ENCODE results near the gene FAM83B. TPM values are rescaled to one million over a fixed set of nuclear protein-coding genes. Genes with fewer than 3 reads are reported as not detected.

Gene FAM83B
- total RNA-seq, 1 donor from 2014 or later: 11.3 TPM

- Mint-ChIP-seq H3K9me3 (no peaks in the 10 kb centered on the region), H3K4me3 (no peak overlapping the region), H3K36me3 (no peaks in the 10 kb centered on the region), H3K4me1 (ENCODE audit: unreplicated experiment) (peaks cover 13% of the 10 kb centered on the region), H3K27ac (peak overlapping the region; percentile 10), H3K27me3 (no peaks in the 10 kb centered on the region)
- DNase-seq (ENCODE audit: extremely low spot score, unreplicated experiment): no peak
- TF ChIP-seq CTCF (conservative IDR thresholded peaks at IDR 0.05): no peak
These were observed 63.9 kb downstream of the FAM83B start for GRCh38 chr6:54910431-54910884.

- no peak for DNase-seq (ENCODE audit: extremely low spot score, unreplicated experiment)
- Mint-ChIP-seq H3K4me3 (peak overlapping the region; percentile 30), H3K4me1 (ENCODE audit: unreplicated experiment) (peaks cover 13% of the 10 kb centered on the region), H3K27me3 (no peaks in the 10 kb centered on the region), H3K36me3 (no peaks in the 10 kb centered on the region), H3K27ac (peak overlapping the region; percentile 10), H3K9me3 (no peaks in the 10 kb centered on the region)
- no peak for TF ChIP-seq CTCF (conservative IDR thresholded peaks at IDR 0.05)
These were observed 64.3 kb downstream of the FAM83B start for GRCh38 chr6:54910921-54911320.

- Mint-ChIP-seq H3K4me1 (ENCODE audit: unreplicated experiment) (peaks cover 13% of the 10 kb centered on the region), H3K36me3 (no peaks in the 10 kb centered on the region)
These were observed 66.6 kb downstream of the FAM83B start for GRCh38 chr6:54913211-54913610.

GRCh38 chr6:54916858-54917257 lies 70.3 kb downstream of the FAM83B start:
- H3K27ac Mint-ChIP-seq: no peak overlapping the region
- no peaks in the 10 kb centered on the region for H3K36me3 Mint-ChIP-seq
- DNase-seq (ENCODE audit: extremely low spot score, unreplicated experiment): no peak
- TF ChIP-seq CTCF (conservative IDR thresholded peaks at IDR 0.05): no peak
- no peak overlapping the region for H3K4me3 Mint-ChIP-seq
- no peaks in the 10 kb centered on the region for H3K4me1 Mint-ChIP-seq (ENCODE audit: unreplicated experiment)
- no peaks in the 10 kb centered on the region for H3K27me3 Mint-ChIP-seq
- no peaks in the 10 kb centered on the region for H3K9me3 Mint-ChIP-seq

More at GRCh38 chr6:54913211-54913610, 66.6 kb downstream of the FAM83B start:
- H3K4me3 Mint-ChIP-seq: no peak overlapping the region
- no peaks in the 10 kb centered on the region for H3K27me3 Mint-ChIP-seq
- no peak for TF ChIP-seq CTCF (conservative IDR thresholded peaks at IDR 0.05)
- no peak overlapping the region for H3K27ac Mint-ChIP-seq
- DNase-seq (ENCODE audit: extremely low spot score, unreplicated experiment): no peak
- no peaks in the 10 kb centered on the region for H3K9me3 Mint-ChIP-seq

- Mint-ChIP-seq H3K4me3 (no peak overlapping the region), H3K9me3 (no peaks in the 10 kb centered on the region), H3K4me1 (ENCODE audit: unreplicated experiment) (no peaks in the 10 kb centered on the region), H3K27me3 (no peaks in the 10 kb centered on the region), H3K36me3 (no peaks in the 10 kb centered on the region), H3K27ac (no peak overlapping the region)
- no peak for DNase-seq (ENCODE audit: extremely low spot score, unreplicated experiment)
- TF ChIP-seq CTCF (conservative IDR thresholded peaks at IDR 0.05): no peak
These were observed 74.1 kb downstream of the FAM83B start for GRCh38 chr6:54920628-54921027.

- Mint-ChIP-seq H3K4me1 (ENCODE audit: unreplicated experiment) (no peaks in the 10 kb centered on the region), H3K4me3 (no peak overlapping the region), H3K27ac (no peak overlapping the region), H3K9me3 (no peaks in the 10 kb centered on the region), H3K36me3 (no peaks in the 10 kb centered on the region), H3K27me3 (no peaks in the 10 kb centered on the region)
- no peak for TF ChIP-seq CTCF (conservative IDR thresholded peaks at IDR 0.05)
- no peak for DNase-seq (ENCODE audit: extremely low spot score, unreplicated experiment)
These were observed 75.3 kb downstream of the FAM83B start for GRCh38 chr6:54921891-54922290.
